Measurements from ENCODE around the gene RRM1.
"Not testable (repeated sequence)": the region's sequence is repeated elsewhere in the genome, so short reads cannot be mapped to it uniquely, and the experiment has no call there.

DNA sequence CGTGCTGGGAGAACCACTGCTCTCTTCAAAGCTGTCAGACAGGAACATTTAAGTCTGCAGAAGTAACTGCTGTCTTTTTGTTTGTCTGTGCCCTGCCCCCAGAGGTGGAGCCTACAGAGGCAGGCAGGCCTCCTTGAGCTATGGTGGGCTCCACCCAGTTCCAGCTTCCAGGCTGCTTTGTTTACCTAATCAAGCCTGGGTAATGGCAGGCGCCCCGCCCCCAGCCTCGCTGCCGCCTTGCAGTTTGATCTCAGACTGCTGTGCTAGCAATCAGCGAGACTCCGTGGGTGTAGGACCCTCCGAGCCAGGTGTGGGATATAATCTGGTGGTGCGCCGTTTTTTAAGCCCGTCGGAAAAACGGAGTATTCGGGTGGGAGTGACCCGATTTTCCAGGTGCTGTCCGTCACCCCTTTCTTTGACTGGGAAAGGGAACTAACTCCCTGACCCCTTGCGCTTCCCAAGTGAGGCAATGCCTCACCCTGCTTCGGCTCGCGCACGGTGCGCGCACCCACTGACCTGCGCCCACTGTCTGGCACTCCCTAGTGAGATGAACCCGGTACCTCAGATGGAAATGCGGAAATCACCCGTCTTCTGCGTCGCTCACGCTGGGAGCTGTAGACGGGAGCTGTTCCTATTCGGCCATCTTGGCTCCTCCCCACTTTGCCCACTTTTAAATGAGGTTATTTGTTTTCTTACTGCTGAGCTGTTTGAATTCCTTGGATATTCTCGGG, 81.2 kb downstream of the RRM1 start:
- TF ChIP-seq LARP7 (IDR thresholded peaks at IDR 0.05); FOSL1 (tag; conservative IDR thresholded peaks at IDR 0.05); RAD51 (IDR thresholded peaks at IDR 0.05; ENCODE audit: borderline replicate concordance, low read depth); EZH2 (IDR thresholded peaks at IDR 0.05; ENCODE audit: borderline replicate concordance, low read depth, low read length); TCFL5 (CRISPR knock-in tag; conservative IDR thresholded peaks at IDR 0.05); FIP1L1 (IDR thresholded peaks at IDR 0.05; ENCODE audit: low read depth, low read length, poor library complexity, severe bottlenecking); BCL6 (CRISPR knock-in tag; IDR thresholded peaks at IDR 0.05): not testable (repeated sequence)
- TF ChIP-seq SMARCE1 (IDR thresholded peaks at IDR 0.05), result 0 out of 2 replicates have a peak, but pooled peaks have one; percentile 15
- TF ChIP-seq, protein P1, sequence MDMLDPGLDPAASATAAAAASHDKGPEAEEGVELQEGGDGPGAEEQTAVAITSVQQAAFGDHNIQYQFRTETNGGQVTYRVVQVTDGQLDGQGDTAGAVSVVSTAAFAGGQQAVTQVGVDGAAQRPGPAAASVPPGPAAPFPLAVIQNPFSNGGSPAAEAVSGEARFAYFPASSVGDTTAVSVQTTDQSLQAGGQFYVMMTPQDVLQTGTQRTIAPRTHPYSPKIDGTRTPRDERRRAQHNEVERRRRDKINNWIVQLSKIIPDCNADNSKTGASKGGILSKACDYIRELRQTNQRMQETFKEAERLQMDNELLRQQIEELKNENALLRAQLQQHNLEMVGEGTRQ (CRISPR knock-in tag; IDR thresholded peaks at IDR 0.05), result not testable (repeated sequence)
- TF ChIP-seq, protein P2, sequence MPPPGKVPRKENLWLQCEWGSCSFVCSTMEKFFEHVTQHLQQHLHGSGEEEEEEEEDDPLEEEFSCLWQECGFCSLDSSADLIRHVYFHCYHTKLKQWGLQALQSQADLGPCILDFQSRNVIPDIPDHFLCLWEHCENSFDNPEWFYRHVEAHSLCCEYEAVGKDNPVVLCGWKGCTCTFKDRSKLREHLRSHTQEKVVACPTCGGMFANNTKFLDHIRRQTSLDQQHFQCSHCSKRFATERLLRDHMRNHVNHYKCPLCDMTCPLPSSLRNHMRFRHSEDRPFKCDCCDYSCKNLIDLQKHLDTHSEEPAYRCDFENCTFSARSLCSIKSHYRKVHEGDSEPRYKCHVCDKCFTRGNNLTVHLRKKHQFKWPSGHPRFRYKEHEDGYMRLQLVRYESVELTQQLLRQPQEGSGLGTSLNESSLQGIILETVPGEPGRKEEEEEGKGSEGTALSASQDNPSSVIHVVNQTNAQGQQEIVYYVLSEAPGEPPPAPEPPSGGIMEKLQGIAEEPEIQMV (tag; conservative IDR thresholded peaks at IDR 0.05; ENCODE audit: low read depth), result not testable (repeated sequence)
- TF ChIP-seq, protein P3, sequence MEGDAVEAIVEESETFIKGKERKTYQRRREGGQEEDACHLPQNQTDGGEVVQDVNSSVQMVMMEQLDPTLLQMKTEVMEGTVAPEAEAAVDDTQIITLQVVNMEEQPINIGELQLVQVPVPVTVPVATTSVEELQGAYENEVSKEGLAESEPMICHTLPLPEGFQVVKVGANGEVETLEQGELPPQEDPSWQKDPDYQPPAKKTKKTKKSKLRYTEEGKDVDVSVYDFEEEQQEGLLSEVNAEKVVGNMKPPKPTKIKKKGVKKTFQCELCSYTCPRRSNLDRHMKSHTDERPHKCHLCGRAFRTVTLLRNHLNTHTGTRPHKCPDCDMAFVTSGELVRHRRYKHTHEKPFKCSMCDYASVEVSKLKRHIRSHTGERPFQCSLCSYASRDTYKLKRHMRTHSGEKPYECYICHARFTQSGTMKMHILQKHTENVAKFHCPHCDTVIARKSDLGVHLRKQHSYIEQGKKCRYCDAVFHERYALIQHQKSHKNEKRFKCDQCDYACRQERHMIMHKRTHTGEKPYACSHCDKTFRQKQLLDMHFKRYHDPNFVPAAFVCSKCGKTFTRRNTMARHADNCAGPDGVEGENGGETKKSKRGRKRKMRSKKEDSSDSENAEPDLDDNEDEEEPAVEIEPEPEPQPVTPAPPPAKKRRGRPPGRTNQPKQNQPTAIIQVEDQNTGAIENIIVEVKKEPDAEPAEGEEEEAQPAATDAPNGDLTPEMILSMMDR (IDR thresholded peaks at IDR 0.05 in 2 of 3, conservative IDR thresholded peaks at IDR 0.05 in 1 of 3; ENCODE audit: insufficient read depth in 2 of 3, low read depth in 1 of 3, low read length in 3 of 3), result not testable (repeated sequence)
